ENCODE data around the gene ITGB3. TPM values are rescaled to one million over a fixed set of nuclear protein-coding genes. Genes with fewer than 3 reads are reported as not detected.

The ITGB3 gene
- total RNA-seq = 148 and 185 TPM in 2 replicates

DNA sequence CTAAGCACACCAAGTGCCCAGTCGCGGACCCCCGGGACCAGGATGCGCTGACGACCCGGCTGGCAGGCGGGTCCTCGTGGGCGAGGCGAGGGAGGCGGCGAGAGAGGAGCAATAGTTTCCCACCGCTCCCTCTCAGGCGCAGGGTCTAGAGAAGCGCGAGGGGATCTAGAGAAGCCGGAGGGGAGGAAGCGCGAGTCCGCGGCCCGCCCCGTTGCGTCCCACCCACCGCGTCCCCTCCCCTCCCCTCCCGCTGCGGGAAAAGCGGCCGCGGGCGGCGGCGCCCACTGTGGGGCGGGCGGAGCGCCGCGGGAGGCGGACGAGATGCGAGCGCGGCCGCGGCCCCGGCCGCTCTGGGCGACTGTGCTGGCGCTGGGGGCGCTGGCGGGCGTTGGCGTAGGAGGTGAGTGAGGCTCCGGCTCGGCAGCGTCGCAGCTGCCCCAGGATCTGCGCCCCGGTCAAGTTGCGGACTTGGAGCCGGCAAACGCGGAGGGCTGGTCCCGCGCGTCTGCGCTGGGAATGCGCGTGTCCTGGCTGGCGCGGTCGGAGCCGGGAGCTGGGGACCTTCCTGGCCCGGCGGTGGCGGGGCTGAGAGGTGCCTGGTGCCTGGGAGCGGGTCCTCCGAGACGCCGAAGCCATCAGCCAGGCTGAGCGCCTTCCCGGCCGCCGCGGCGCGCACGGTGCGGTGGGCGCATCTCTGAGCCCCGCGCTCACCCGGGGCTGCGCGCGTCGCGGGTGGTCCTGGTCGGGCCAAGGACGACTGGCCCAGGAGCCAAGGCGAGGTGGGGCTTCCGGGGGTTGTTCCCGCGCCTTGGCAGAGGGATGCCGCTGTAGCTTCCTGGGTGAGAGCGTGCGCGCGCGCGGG lies at the start of gene ITGB3:
Gene ITGB3, plus strand, starts transcription at position 287 of the 862 bp plus-strand sequence. Its CDS starts 35 bp downstream, at position 322.

DNA sequence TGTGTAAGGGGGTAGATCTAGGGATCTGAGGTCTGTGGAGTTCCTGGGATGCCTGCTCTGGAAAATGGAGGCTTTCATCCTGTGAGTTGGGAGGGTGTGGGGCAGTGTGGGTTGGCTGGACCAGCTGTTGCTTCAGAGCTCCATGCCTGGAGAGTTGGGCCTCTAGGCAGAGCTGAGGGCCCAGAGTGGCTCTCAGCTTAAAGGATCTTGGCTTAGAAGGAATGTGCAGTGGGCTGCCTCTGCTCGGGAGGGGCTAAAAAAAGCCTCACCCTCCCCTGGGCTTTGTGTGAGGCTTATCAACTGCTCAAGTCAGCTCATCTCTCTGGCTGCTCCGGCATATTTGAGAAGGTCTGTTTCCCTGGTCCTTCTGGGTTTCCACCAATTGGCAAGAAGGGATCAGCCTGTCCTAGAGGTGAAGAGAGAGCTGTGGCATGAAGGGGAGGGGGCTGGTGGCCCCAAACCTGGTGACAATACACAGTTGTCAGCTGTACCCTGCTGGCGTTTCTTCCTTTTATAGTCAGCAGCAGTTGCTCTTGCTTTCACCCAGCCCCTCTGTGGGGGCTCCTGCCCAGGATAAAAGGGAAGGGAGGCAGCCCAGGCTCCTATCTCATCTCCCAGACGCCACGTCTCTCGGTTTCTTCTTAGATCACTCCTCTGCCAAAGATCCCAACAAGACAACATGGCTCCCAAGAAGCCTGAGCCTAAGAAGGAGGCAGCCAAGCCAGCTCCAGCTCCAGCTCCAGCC lies 44.7 kb upstream of the ITGB3 start, which contains the start of gene MYL4:
Gene MYL4, plus strand, starts transcription at position 605 of the 745 bp plus-strand sequence. Its CDS starts 75 bp downstream, at position 680.

DNA sequence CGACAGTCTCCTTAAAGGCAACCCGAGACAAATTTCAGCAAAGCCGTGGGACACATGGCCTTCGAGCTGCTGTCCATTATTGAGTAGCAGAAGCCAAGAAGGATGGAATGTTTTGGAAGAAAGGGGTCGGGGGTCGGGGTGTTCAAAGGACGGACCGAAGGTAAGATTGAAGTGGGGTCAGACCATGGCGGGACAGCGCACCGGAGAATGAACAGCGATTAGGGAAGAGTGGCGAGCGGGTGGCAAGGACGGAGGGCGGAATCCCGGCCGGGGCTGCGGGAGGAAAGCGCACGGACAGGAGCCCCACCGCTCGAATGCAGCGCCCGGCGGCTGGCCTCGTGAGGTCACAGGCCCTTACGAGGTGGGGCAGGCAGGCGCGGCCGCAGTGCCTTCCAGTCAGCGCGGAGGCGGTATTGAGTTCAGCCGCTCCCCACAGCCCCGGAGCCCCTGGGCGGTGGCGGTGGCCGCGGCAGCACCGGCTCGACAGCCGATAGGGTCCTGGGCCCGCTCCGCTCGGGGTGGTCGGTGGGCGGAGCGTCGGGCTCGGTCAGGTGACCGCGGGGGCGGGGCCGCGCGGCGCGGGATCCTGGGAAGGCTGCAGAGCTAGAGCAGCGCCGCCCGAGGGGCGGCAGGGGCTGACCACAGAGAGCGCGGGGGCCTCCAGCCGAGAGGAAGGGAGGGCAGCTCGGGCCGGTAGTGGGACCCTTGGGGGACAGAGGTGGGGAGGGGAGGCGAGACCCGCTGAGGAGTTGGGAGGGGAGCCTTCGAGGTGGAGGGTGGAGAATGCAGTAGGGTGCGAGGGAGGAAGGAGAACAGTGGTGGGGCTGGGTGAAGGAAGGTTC lies 70.0 kb downstream of the ITGB3 start, which contains the start of gene EFCAB13:
Gene EFCAB13, plus strand, starts transcription at position 574 of the 842 bp plus-strand sequence. CDS start 4,399 bp downstream, outside the sequence.

Other genes with a start within 250 kb of the ITGB3 start
- gene CDC27, start 64.5 kb upstream of the ITGB3 start, total RNA-seq = 45.5 and 71.9 TPM in 2 replicates
- not detected in 2 replicates for gene MYL4, start 44.5 kb upstream of the ITGB3 start, total RNA-seq
- gene EFCAB13, start 70.1 kb downstream of the ITGB3 start, total RNA-seq = 0.65 and 3.4 TPM in 2 replicates